CD4-positive, CD25-positive, alpha-beta regulatory T cell (primary cell): ENCODE measurements around the gene CAPN2. TPM values are rescaled to one million over a fixed set of nuclear protein-coding genes. Genes with fewer than 3 reads are reported as not detected.
A peak's percentile ranks its signal among the peaks of the same experiment; 100 is the strongest.

Experiments used
- ATAC-seq, 2 donors: fragments of 150-1000 bp; cut with Tn5 transposase; one replicate each; pipeline ENCODE4 v1.10.0; 2021; ENCODE audit warnings: low read depth in 2 of 2, moderate number of reproducible peaks in 2 of 2, moderate library complexity in 1 of 2
- DNase-seq, 3 donors: peaks; one replicate each; pipeline versions ENCODE4 v3.0.0 to v3.0.0-alpha.2; 2012 to 2022; ENCODE audit warnings: mixed read lengths in 1 of 3
- H3K27ac ChIP-seq: one replicate; pipeline ENCODE4 v1.7.0; 2013; ENCODE audit warnings: mild to moderate bottlenecking, low read length; ENCODE audit not compliant: insufficient read depth, poor library complexity, severe bottlenecking
- H3K27me3 ChIP-seq: one replicate; pipeline ENCODE4 v1.7.0; 2013; ENCODE audit warnings: low read length; ENCODE audit not compliant: control insufficient read depth, insufficient read depth
- H3K36me3 ChIP-seq: one replicate; pipeline ENCODE4 v1.7.0; 2013; ENCODE audit warnings: mild to moderate bottlenecking, low read length, moderate library complexity; ENCODE audit not compliant: control insufficient read depth, insufficient read depth
- H3K4me1 ChIP-seq: 2 replicates; pipeline ENCODE4 v1.7.0; 2013; ENCODE audit warnings: mild to moderate bottlenecking, low read length; ENCODE audit not compliant: insufficient read depth, control insufficient read depth, poor library complexity, severe bottlenecking
- H3K4me3 ChIP-seq: one replicate; pipeline ENCODE4 v1.7.0; 2013; ENCODE audit warnings: low read depth, mild to moderate bottlenecking, low read length, moderate library complexity
- H3K9me3 ChIP-seq, 2 experiments: 1 replicate in 1 of 2; 2 replicates in 1 of 2; pipeline ENCODE4 v1.7.0; 2013; ENCODE audit warnings: low read length in 2 of 2, mild to moderate bottlenecking in 1 of 2, moderate library complexity in 1 of 2; ENCODE audit not compliant: control insufficient read depth in 2 of 2
- H3K27ac Mint-ChIP-seq, 3 donors: one replicate each; pipeline ENCODE4 v1.8.0; 2020 to 2022; ENCODE audit warnings: mild to moderate bottlenecking in 3 of 3, mixed read lengths in 3 of 3, moderate library complexity in 2 of 3
- H3K27me3 Mint-ChIP-seq: one replicate; pipeline ENCODE4 v1.8.0; 2022; ENCODE audit warnings: mild to moderate bottlenecking, mixed read lengths
- H3K36me3 Mint-ChIP-seq: one replicate; pipeline ENCODE4 v1.8.0; 2020; ENCODE audit warnings: mixed read lengths
- H3K4me1 Mint-ChIP-seq, 4 donors: one replicate each; pipeline ENCODE4 v1.8.0; 2020 to 2022; ENCODE audit warnings: mixed read lengths in 4 of 4, mild to moderate bottlenecking in 1 of 4
- H3K4me3 Mint-ChIP-seq, 4 donors: one replicate each; pipeline ENCODE4 v1.8.0; 2020 to 2022; ENCODE audit warnings: mild to moderate bottlenecking in 4 of 4, mixed read lengths in 4 of 4, moderate library complexity in 3 of 4
- H3K9me3 Mint-ChIP-seq, 7 donors: one replicate each; pipeline ENCODE4 v1.8.0; 2020 to 2022; ENCODE audit warnings: mixed read lengths in 7 of 7, mild to moderate bottlenecking in 3 of 7, moderate library complexity in 2 of 7
- polyA plus RNA-seq, 4 donors: library from polyadenylated mRNA; unstranded; fragments of 300-500 nt; fragmentation: Illumina TruSeq; gene quantifications; one replicate each; pipeline ENCODE4 v1.2.3, GENCODE V29; 2021
- total RNA-seq: library from RNA; stranded (reverse); gene quantifications from one replicate; pipeline ENCODE4 v1.2.3, GENCODE V29; 2022

Gene CAPN2
- total and polyA plus RNA-seq, 5 donors from 2014 or later, result 132 to 278 (median 161) TPM

GRCh38 chr1:223763251-223763650 is 50.9 kb downstream of the CAPN2 start:
- peaks cover 53% of the 10 kb centered on the region for H3K36me3 Mint-ChIP-seq
- Histone ChIP-seq H3K9me3 (no peaks in the 10 kb centered on the region), H3K27me3 (no peaks in the 10 kb centered on the region), H3K27ac (no peak overlapping the region), H3K4me3 (no peak overlapping the region), H3K36me3 (peaks cover 77% of the 10 kb centered on the region), H3K4me1 (no peaks in the 10 kb centered on the region)
- peaks cover 0 to 5% (median 0%) of the 10 kb centered on the region in 4 donors for H3K4me1 Mint-ChIP-seq
- no peak for ATAC-seq
- peak overlapping the region in 2 of 3 donors; percentile 16 to 83 for H3K27ac Mint-ChIP-seq
- H3K9me3 Mint-ChIP-seq, result no peaks in the 10 kb centered on the region
- no peak for DNase-seq
- H3K27me3 Mint-ChIP-seq, result no peaks in the 10 kb centered on the region
- no peak overlapping the region for H3K4me3 Mint-ChIP-seq

- ATAC-seq (no peak), DNase-seq (no peak)
- H3K9me3 ChIP-seq, result no peaks in the 10 kb centered on the region
- H3K27ac ChIP-seq, result no peak overlapping the region
- Mint-ChIP-seq H3K36me3 (peaks cover 53% of the 10 kb centered on the region), H3K27me3 (no peaks in the 10 kb centered on the region), H3K27ac (no peak overlapping the region), H3K4me1 (peaks cover 0 to 5% (median 0%) of the 10 kb centered on the region in 4 donors), H3K9me3 (no peaks in the 10 kb centered on the region), H3K4me3 (no peak overlapping the region)
- no peak overlapping the region for H3K4me3 ChIP-seq
- H3K27me3 ChIP-seq, result no peaks in the 10 kb centered on the region
- H3K36me3 ChIP-seq, result peaks cover 73% of the 10 kb centered on the region
- no peaks in the 10 kb centered on the region for H3K4me1 ChIP-seq
Measured at GRCh38 chr1:223763881-223764280, 51.5 kb downstream of the CAPN2 start.

- H3K9me3 Mint-ChIP-seq, result no peaks in the 10 kb centered on the region
- H3K9me3 ChIP-seq, result no peaks in the 10 kb centered on the region
- DNase-seq (no peak), ATAC-seq (no peak)
- H3K4me1 Mint-ChIP-seq, result peaks cover 0 to 5% (median 0%) of the 10 kb centered on the region in 4 donors
- peaks cover 51% of the 10 kb centered on the region for H3K36me3 Mint-ChIP-seq
- H3K36me3 ChIP-seq, result peaks cover 75% of the 10 kb centered on the region
- no peak overlapping the region for H3K4me3 Mint-ChIP-seq
- H3K27me3 Mint-ChIP-seq, result no peaks in the 10 kb centered on the region
- H3K4me1 ChIP-seq, result no peaks in the 10 kb centered on the region
- H3K27me3 ChIP-seq, result no peaks in the 10 kb centered on the region
- no peak overlapping the region for H3K27ac ChIP-seq
- H3K4me3 ChIP-seq, result no peak overlapping the region
- H3K27ac Mint-ChIP-seq, result no peak overlapping the region
Measured at GRCh38 chr1:223765036-223765718, 52.8 kb downstream of the CAPN2 start.

GRCh38 chr1:223765719-223766340 is 53.5 kb downstream of the CAPN2 start:
- peaks cover 74% of the 10 kb centered on the region for H3K36me3 ChIP-seq
- Mint-ChIP-seq H3K4me3 (no peak overlapping the region), H3K36me3 (peaks cover 50% of the 10 kb centered on the region), H3K27ac (no peak overlapping the region), H3K4me1 (peaks cover 0 to 5% (median 0%) of the 10 kb centered on the region in 4 donors), H3K9me3 (no peaks in the 10 kb centered on the region), H3K27me3 (no peaks in the 10 kb centered on the region)
- no peaks in the 10 kb centered on the region for H3K27me3 ChIP-seq
- no peak overlapping the region for H3K27ac ChIP-seq
- no peaks in the 10 kb centered on the region for H3K4me1 ChIP-seq
- no peaks in the 10 kb centered on the region for H3K9me3 ChIP-seq
- ATAC-seq (no peak), DNase-seq (no peak)
- no peak overlapping the region for H3K4me3 ChIP-seq

- peak overlapping the region in 2 of 3 donors; percentile 88 to 89 for H3K27ac Mint-ChIP-seq
- H3K27me3 ChIP-seq, result no peaks in the 10 kb centered on the region
Measured at GRCh38 chr1:223770621-223771315, 58.4 kb downstream of the CAPN2 start.

GRCh38 chr1:223771469-223771813 is 59.1 kb downstream of the CAPN2 start:
- H3K9me3 ChIP-seq, result no peaks in the 10 kb centered on the region
- H3K4me1 ChIP-seq, result peaks cover 6% of the 10 kb centered on the region
- no peak overlapping the region for H3K4me3 Mint-ChIP-seq
- H3K9me3 Mint-ChIP-seq, result no peaks in the 10 kb centered on the region
- H3K4me3 ChIP-seq, result no peak overlapping the region
- H3K4me1 Mint-ChIP-seq, result peaks cover 0 to 22% (median 7%) of the 10 kb centered on the region in 4 donors
- DNase-seq, result no peak
- no peaks in the 10 kb centered on the region for H3K27me3 Mint-ChIP-seq
- peak overlapping the region; percentile 22 to 89 (median 88) for H3K27ac Mint-ChIP-seq
- peaks cover 76% of the 10 kb centered on the region for H3K36me3 ChIP-seq
- H3K27ac ChIP-seq, result no peak overlapping the region
- H3K27me3 ChIP-seq, result no peaks in the 10 kb centered on the region
- no peak for ATAC-seq
- H3K36me3 Mint-ChIP-seq, result peaks cover 44% of the 10 kb centered on the region

More at GRCh38 chr1:223770621-223771315, 58.4 kb downstream of the CAPN2 start:
- Mint-ChIP-seq H3K9me3 (no peaks in the 10 kb centered on the region), H3K4me1 (peaks cover 0 to 15% (median 5%) of the 10 kb centered on the region in 4 donors), H3K36me3 (peaks cover 44% of the 10 kb centered on the region), H3K4me3 (no peak overlapping the region), H3K27me3 (no peaks in the 10 kb centered on the region)
- H3K27ac ChIP-seq, result no peak overlapping the region
- H3K9me3 ChIP-seq, result no peaks in the 10 kb centered on the region
- ATAC-seq (no peak), DNase-seq (no peak)
- peaks cover 76% of the 10 kb centered on the region for H3K36me3 ChIP-seq
- H3K4me1 ChIP-seq, result peaks cover under 1% of the 10 kb centered on the region
- H3K4me3 ChIP-seq, result no peak overlapping the region

GRCh38 chr1:223771814-223772770 is 59.8 kb downstream of the CAPN2 start:
- DNase-seq, result peak in 1 of 3 donors; percentile 11
- Mint-ChIP-seq H3K9me3 (no peaks in the 10 kb centered on the region), H3K4me3 (peak overlapping the region in 1 of 4 donors; percentile 16), H3K4me1 (peaks cover 0 to 24% (median 7%) of the 10 kb centered on the region in 4 donors), H3K36me3 (peaks cover 47% of the 10 kb centered on the region), H3K27ac (peak overlapping the region in 2 of 3 donors; percentile 59 to 89), H3K27me3 (no peaks in the 10 kb centered on the region)
- ATAC-seq, result no peak
- peaks cover 6% of the 10 kb centered on the region for H3K4me1 ChIP-seq
- H3K9me3 ChIP-seq, result no peaks in the 10 kb centered on the region
- no peaks in the 10 kb centered on the region for H3K27me3 ChIP-seq
- H3K27ac ChIP-seq, result no peak overlapping the region
- peaks cover 79% of the 10 kb centered on the region for H3K36me3 ChIP-seq
- no peak overlapping the region for H3K4me3 ChIP-seq
